ENCODE data around the gene DDX28.
"Not testable (repeated sequence)": the region's sequence is repeated elsewhere in the genome, so short reads cannot be mapped to it uniquely, and the experiment has no call there.

Gene DDX28

GRCh38 chr16:68019167-68019680 lies 3.8 kb downstream of the DDX28 start:
- no peak for TF ChIP-seq CTCF (IDR thresholded peaks at IDR 0.05; ENCODE audit: insufficient read depth, low read length, poor library complexity, severe bottlenecking)
- no peak for DNase-seq (ENCODE audit: extremely low read depth, insufficient read length)
- no peak overlapping the region for H3K4me3 ChIP-seq (replicated peaks; ENCODE audit: low read depth, low read length)
- no peaks in the 10 kb centered on the region for H3K36me3 ChIP-seq (ENCODE audit: control insufficient read depth, insufficient read depth, low read length)
- H3K27me3 ChIP-seq (replicated peaks; ENCODE audit: control insufficient read depth, insufficient read depth, low read length), result no peaks in the 10 kb centered on the region; the same call in 1 of the 2 replicates

- Histone ChIP-seq H3K27me3 (replicated peaks; ENCODE audit: control insufficient read depth, insufficient read depth, low read length) (no peaks in the 10 kb centered on the region; the same call in 1 of the 2 replicates), H3K36me3 (ENCODE audit: control insufficient read depth, insufficient read depth, low read length) (no peaks in the 10 kb centered on the region), H3K4me3 (replicated peaks; ENCODE audit: low read depth, low read length) (no peak within 1 kb of the TSS)
- no peak for TF ChIP-seq CTCF (IDR thresholded peaks at IDR 0.05; ENCODE audit: insufficient read depth, low read length, poor library complexity, severe bottlenecking)
- no peak for DNase-seq (ENCODE audit: extremely low read depth, insufficient read length)
These were observed 7.4 kb downstream of the DDX28 start, which contains the start of gene DPEP2NB for GRCh38 chr16:68015681-68016080. DPEP2NB (minus strand) TSS chr16:68015911; CDS start chr16:68015770, 141 bp downstream.

GRCh38 chr16:68013440-68013839 lies 9.6 kb downstream of the DDX28 start:
- H3K4me3 ChIP-seq (replicated peaks; ENCODE audit: low read depth, low read length), result no peak overlapping the region
- DNase-seq (ENCODE audit: extremely low read depth, insufficient read length), result no peak
- H3K27me3 ChIP-seq (replicated peaks; ENCODE audit: control insufficient read depth, insufficient read depth, low read length), result no peaks in the 10 kb centered on the region; the same call in 1 of the 2 replicates
- no peaks in the 10 kb centered on the region for H3K36me3 ChIP-seq (ENCODE audit: control insufficient read depth, insufficient read depth, low read length)
- TF ChIP-seq CTCF (IDR thresholded peaks at IDR 0.05; ENCODE audit: insufficient read depth, low read length, poor library complexity, severe bottlenecking), result no peak

- DNase-seq (ENCODE audit: extremely low read depth, insufficient read length); H3K27me3 ChIP-seq (replicated peaks; ENCODE audit: control insufficient read depth, insufficient read depth, low read length); H3K36me3 ChIP-seq (ENCODE audit: control insufficient read depth, insufficient read depth, low read length); H3K4me3 ChIP-seq (replicated peaks; ENCODE audit: low read depth, low read length): not testable (repeated sequence)
These were observed 13.2 kb downstream of the DDX28 start for GRCh38 chr16:68009872-68010271.

- no peak for TF ChIP-seq CTCF (IDR thresholded peaks at IDR 0.05; ENCODE audit: insufficient read depth, low read length, poor library complexity, severe bottlenecking)
- no peaks in the 10 kb centered on the region for H3K27me3 ChIP-seq (replicated peaks; ENCODE audit: control insufficient read depth, insufficient read depth, low read length)
- H3K36me3 ChIP-seq (ENCODE audit: control insufficient read depth, insufficient read depth, low read length), result no peaks in the 10 kb centered on the region
- no peak overlapping the region for H3K4me3 ChIP-seq (replicated peaks; ENCODE audit: low read depth, low read length)
- no peak for DNase-seq (ENCODE audit: extremely low read depth, insufficient read length)
These were observed 13.8 kb downstream of the DDX28 start for GRCh38 chr16:68009157-68009735.

- no peak for TF ChIP-seq CTCF (IDR thresholded peaks at IDR 0.05; ENCODE audit: insufficient read depth, low read length, poor library complexity, severe bottlenecking)
- Histone ChIP-seq H3K36me3 (ENCODE audit: control insufficient read depth, insufficient read depth, low read length) (no peaks in the 10 kb centered on the region), H3K4me3 (replicated peaks; ENCODE audit: low read depth, low read length) (no peak overlapping the region), H3K27me3 (replicated peaks; ENCODE audit: control insufficient read depth, insufficient read depth, low read length) (no peaks in the 10 kb centered on the region)
- no peak for DNase-seq (ENCODE audit: extremely low read depth, insufficient read length)
These were observed 17.2 kb downstream of the DDX28 start for GRCh38 chr16:68005786-68006286.
